ENCODE data around the gene SPATS2L. TPM values are rescaled to one million over a fixed set of nuclear protein-coding genes. Genes with fewer than 3 reads are reported as not detected.

SPATS2L gene
- polyA plus RNA-seq, 2 of the 4 experiments (the other 2 are of a cell fraction) = 85.2 to 202 TPM

DNA sequence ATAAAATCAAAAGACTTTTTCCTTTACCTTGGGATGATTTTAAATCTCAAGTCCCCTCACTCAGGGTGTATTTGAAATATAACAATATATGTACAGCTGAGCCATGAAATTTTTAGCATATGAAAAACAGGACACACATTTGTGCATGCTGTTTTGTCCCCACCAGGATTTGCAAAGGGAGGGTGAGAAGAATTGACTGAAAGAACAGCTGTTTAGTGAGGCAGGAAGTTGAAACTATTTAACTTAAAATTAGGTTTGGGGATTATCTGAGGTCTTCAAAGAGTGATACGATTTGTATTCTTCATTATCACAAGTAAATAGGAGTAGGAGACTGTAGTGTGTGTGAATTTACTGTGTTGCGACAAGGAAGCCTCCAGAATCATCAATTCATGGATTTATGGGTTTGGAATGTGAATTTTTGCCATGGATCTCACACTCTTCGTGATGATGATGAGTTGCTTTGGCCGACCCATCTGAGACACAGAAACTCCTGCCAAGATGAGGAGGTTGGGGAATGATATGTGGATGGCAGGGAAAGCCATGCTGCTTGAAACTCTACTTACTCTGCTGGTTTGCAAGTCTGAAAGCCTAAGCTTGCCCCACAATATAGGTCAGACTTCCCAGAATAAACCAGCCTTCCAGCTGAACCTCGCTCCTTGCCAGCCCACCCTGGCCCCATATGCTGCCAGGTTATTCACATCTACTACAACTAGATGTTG is 31.0 kb upstream of the SPATS2L start:
- DNase-seq (ENCODE audit: low read depth in 1 of 2, low spot score in 1 of 2) (no peak), FAIRE-seq (no peak), ATAC-seq (no peak)
- H3K4me1 ChIP-seq = no peaks in the 10 kb centered on the region
- no peaks in the 10 kb centered on the region for H3K9me3 ChIP-seq
- POLR2A ChIA-PET = no interaction called here
- CTCF ChIA-PET = no interaction called here
- no peak overlapping the region for H3K27ac ChIP-seq
- 72% methylated on average over 5 of the region's 5 CpGs for WGBS (ENCODE audit: missing lambda C conversion rate)
- no peak overlapping the region for H3K4me3 ChIP-seq
- TF ChIP-seq CBX2 (IDR thresholded peaks at IDR 0.05; ENCODE audit: borderline replicate concordance, low read depth) (no peak), HOXB13 (CRISPR knock-in tag; IDR thresholded peaks at IDR 0.05; ENCODE audit: low read depth) (no peak)
- H3K4me2 ChIP-seq = no peak overlapping the region

DNA sequence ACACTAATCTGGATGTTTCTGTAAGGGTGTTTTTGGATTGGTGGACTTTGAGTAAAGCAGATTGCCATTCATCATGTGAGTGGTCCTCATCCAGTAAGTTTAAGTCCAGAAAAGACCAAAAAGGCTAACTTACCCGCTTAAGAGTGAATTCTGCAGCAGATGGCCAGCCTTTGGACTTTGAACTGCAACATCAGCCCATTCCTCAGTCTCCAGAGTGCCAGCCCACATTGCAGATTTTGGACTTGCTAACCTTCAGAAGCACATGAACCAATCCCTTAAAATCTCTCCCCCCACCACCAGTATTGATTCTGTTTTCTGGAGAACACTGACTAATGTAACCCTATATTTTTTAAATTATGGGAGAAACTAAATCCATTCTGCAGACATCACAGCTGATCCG is 30.0 kb upstream of the SPATS2L start:
- ChIA-PET POLR2A (no interaction called here), CTCF (no interaction called here)
- Histone ChIP-seq H3K4me3 (no peak overlapping the region), H3K4me1 (no peaks in the 10 kb centered on the region), H3K9me3 (no peaks in the 10 kb centered on the region), H3K4me2 (no peak overlapping the region), H3K27ac (no peak overlapping the region)
- no peak for TF ChIP-seq POLR2A (IDR thresholded peaks at IDR 0.05; ENCODE audit: low read length)
- TF ChIP-seq ZC3H11A (IDR thresholded peaks at IDR 0.05) = no peak
- TF ChIP-seq GATA3 (IDR thresholded peaks at IDR 0.05; ENCODE audit: borderline replicate concordance) = no peak
- TF ChIP-seq, protein P1, sequence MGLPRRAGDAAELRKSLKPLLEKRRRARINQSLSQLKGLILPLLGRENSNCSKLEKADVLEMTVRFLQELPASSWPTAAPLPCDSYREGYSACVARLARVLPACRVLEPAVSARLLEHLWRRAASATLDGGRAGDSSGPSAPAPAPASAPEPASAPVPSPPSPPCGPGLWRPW (IDR thresholded peaks at IDR 0.05) = no peak
- TF ChIP-seq HOXB5 (CRISPR knock-in tag; IDR thresholded peaks at IDR 0.05) = no peak
- ATAC-seq (no peak), FAIRE-seq (no peak), DNase-seq (ENCODE audit: low read depth in 1 of 2, low spot score in 1 of 2) (no peak)
- 74% methylated on average over 2 of the region's 2 CpGs for WGBS (ENCODE audit: missing lambda C conversion rate)

GRCh38 chr2:200278694-200279316 is 27.7 kb upstream of the SPATS2L start:
- Histone ChIP-seq H3K4me1 (no peaks in the 10 kb centered on the region), H3K27ac (no peak overlapping the region), H3K9me3 (no peaks in the 10 kb centered on the region), H3K4me3 (no peak overlapping the region), H3K4me2 (no peak overlapping the region)
- FAIRE-seq (no peak), ATAC-seq (no peak), DNase-seq (ENCODE audit: low read depth in 1 of 2, low spot score in 1 of 2) (no peak)
- WGBS (ENCODE audit: missing lambda C conversion rate) = 81% methylated on average over 6 of the region's 6 CpGs
- TF ChIP-seq MYC (IDR thresholded peaks at IDR 0.05; ENCODE audit: borderline replicate concordance, low read length) = no peak
- TF ChIP-seq TP53 (CRISPR knock-in tag; IDR thresholded peaks at IDR 0.05) = no peak
- TF ChIP-seq, protein P2, sequence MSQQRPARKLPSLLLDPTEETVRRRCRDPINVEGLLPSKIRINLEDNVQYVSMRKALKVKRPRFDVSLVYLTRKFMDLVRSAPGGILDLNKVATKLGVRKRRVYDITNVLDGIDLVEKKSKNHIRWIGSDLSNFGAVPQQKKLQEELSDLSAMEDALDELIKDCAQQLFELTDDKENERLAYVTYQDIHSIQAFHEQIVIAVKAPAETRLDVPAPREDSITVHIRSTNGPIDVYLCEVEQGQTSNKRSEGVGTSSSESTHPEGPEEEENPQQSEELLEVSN (IDR thresholded peaks at IDR 0.05; ENCODE audit: borderline replicate concordance, low read depth) = no peak
- TF ChIP-seq ZFP36 (IDR thresholded peaks at IDR 0.05; ENCODE audit: borderline replicate concordance, partially characterized antibody) = no peak
- no peak for TF ChIP-seq RNF2 (IDR thresholded peaks at IDR 0.05; ENCODE audit: borderline replicate concordance, low read depth)
- TF ChIP-seq CBX2 (IDR thresholded peaks at IDR 0.05; ENCODE audit: borderline replicate concordance, low read depth) = no peak
- TF ChIP-seq, protein P3, sequence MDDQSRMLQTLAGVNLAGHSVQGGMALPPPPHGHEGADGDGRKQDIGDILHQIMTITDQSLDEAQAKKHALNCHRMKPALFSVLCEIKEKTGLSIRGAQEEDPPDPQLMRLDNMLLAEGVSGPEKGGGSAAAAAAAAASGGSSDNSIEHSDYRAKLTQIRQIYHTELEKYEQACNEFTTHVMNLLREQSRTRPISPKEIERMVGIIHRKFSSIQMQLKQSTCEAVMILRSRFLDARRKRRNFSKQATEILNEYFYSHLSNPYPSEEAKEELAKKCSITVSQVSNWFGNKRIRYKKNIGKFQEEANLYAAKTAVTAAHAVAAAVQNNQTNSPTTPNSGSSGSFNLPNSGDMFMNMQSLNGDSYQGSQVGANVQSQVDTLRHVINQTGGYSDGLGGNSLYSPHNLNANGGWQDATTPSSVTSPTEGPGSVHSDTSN (IDR thresholded peaks at IDR 0.05) = no peak
- TF ChIP-seq ZSCAN20 (CRISPR knock-in tag; IDR thresholded peaks at IDR 0.05) = no peak
- no peak for TF ChIP-seq NPAS2 (CRISPR knock-in tag; IDR thresholded peaks at IDR 0.05; ENCODE audit: borderline replicate concordance)
- TF ChIP-seq TFCP2L1 (CRISPR knock-in tag; IDR thresholded peaks at IDR 0.05) = no peak
- no peak for TF ChIP-seq BHLHE40 (IDR thresholded peaks at IDR 0.05; ENCODE audit: low read depth, low read length)
- no peak for TF ChIP-seq JUN (IDR thresholded peaks at IDR 0.05)
- TF ChIP-seq RARB (CRISPR knock-in tag; IDR thresholded peaks at IDR 0.05) = no peak
- no peak for TF ChIP-seq NR3C1 (IDR thresholded peaks at IDR 0.05)
- TF ChIP-seq MAFK (IDR thresholded peaks at IDR 0.05; ENCODE audit: partially characterized antibody) = no peak
- TF ChIP-seq ZC3H11A (IDR thresholded peaks at IDR 0.05) = no peak
- no peak for TF ChIP-seq KDM5A (IDR thresholded peaks at IDR 0.05)
- ChIA-PET POLR2A (no interaction called here), CTCF (no interaction called here)

Data from A549 (cell line).